ENCODE results near the gene PITX2. TPM values are rescaled to one million over a fixed set of nuclear protein-coding genes. Genes with fewer than 3 reads are reported as not detected.
A peak's percentile ranks its signal among the peaks of the same experiment; 100 is the strongest.

Gene PITX2
- total RNA-seq, 2 experiments from 2014 or later, result not detected

DNA sequence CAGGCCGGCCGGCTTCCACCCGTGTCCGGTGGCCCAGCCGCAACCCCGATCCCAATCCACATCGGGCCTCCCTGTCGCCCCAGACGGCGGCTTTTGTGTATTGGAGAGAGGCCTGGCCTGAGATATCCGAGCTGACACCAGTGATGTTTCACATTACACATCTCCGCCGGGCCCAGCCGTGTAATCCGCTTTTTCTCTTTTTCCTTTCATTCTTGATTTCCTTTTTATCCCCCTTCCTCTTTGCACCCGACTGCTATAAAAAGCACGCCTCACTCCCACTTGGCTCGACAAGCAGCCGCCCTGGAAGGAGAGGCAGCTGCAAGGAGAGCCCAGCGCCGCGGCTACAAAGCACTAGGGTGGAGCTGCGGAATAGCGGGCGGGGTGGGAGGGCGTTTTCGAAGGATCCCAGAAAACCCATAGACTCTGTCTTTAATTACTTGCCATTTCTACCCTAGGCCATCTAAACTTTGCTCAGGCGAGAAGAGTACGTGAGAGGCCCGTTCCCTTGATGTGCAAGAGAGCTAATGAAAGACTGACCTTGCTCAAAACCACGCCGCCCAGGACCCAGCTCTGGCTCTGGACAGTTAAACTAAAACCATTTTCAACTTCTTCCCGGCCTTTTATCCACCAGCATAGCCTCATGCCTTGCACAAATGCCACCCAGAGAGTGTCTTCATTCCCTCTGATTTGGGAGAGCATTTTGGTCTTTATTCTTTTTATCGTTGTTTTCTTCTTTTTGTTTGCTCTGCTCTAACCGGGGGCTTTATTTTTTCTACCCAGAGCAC is 3.2 kb downstream of the PITX2 start:
- no peak for ATAC-seq (ENCODE audit: poor library complexity)
- TF ChIP-seq, protein P1, sequence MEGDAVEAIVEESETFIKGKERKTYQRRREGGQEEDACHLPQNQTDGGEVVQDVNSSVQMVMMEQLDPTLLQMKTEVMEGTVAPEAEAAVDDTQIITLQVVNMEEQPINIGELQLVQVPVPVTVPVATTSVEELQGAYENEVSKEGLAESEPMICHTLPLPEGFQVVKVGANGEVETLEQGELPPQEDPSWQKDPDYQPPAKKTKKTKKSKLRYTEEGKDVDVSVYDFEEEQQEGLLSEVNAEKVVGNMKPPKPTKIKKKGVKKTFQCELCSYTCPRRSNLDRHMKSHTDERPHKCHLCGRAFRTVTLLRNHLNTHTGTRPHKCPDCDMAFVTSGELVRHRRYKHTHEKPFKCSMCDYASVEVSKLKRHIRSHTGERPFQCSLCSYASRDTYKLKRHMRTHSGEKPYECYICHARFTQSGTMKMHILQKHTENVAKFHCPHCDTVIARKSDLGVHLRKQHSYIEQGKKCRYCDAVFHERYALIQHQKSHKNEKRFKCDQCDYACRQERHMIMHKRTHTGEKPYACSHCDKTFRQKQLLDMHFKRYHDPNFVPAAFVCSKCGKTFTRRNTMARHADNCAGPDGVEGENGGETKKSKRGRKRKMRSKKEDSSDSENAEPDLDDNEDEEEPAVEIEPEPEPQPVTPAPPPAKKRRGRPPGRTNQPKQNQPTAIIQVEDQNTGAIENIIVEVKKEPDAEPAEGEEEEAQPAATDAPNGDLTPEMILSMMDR (IDR thresholded peaks at IDR 0.05), result no peak
- Histone ChIP-seq H3K27me3 (ENCODE audit: control insufficient read depth in 1 of 2, insufficient read depth in 2 of 2, low read length in 2 of 2) (peaks cover 91 to 98% of the 10 kb centered on the region in 2 experiments), H3K36me3 (ENCODE audit: insufficient read depth, low read length) (no peaks in the 10 kb centered on the region), H3K9me3 (ENCODE audit: control insufficient read depth in 1 of 2, insufficient read depth in 1 of 2, low read length in 2 of 2) (peaks cover 25 to 64% of the 10 kb centered on the region in 2 experiments), H3K4me1 (ENCODE audit: insufficient read depth, low read length) (peaks cover 43% of the 10 kb centered on the region), H3K27ac (ENCODE audit: low read depth in 1 of 2, low read length in 2 of 2) (no peak overlapping the region), H3K4me3 (ENCODE audit: low read length) (no peak overlapping the region)
- POLR2A ChIA-PET, result no interaction called here
- peaks cover 97% of the 10 kb centered on the region for H3K27me3 Mint-ChIP-seq
- H3K4me1 Mint-ChIP-seq (ENCODE audit: low read depth), result peaks cover 39% of the 10 kb centered on the region
- H3K27ac Mint-ChIP-seq, result no peak overlapping the region
- CTCF ChIA-PET, result no interaction called here
- no peaks in the 10 kb centered on the region for H3K36me3 Mint-ChIP-seq (ENCODE audit: low read depth)
- intact Hi-C loops (cut with DNase I, micrococcal nuclease), result no loop called here
- H3K9me3 Mint-ChIP-seq, result peaks cover 7% of the 10 kb centered on the region
- no peak for DNase-seq
- H3K4me3 Mint-ChIP-seq, result peak overlapping the region; percentile 26

DNA sequence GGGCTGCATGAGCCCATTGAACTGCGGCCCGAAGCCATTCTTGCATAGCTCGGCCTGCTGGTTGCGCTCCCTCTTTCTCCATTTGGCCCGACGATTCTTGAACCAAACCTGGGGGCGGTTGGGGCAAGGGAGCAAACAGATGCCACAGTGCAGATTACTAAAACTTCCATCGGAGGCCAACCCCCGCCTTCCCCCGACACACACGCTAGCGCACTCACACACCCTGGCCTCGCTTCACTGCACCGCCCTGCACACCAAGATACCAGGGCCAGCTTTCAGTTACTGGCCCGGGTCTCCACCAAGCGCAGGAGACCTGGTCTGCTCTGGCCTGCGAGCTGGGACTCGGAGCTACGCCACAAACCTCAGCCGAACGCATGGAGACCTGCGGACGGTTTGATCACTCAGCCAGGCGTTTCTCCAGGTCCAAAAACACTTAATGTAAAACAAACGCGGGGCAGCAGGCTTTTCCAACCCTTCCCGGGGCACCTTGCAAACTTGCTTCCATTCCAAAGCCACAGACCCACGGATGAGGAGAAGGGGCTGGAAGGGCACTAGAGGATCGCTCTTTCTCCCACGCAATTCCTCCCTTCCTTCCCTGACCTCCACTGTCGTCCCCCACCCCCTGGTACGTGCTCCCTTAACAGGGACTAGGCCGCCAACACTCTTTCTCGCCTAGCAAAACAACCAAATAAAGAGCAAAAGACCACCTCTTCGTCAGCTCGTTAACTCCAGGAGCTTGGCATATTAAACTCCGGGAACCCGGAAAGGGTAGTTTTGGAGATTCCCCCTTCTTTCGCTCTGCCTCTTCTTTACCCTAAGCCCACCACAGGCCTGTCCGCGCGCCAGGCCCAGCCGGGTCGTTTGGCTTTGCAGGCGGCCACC is 4.1 kb downstream of the PITX2 start:
- peaks cover 38% of the 10 kb centered on the region for H3K4me1 Mint-ChIP-seq (ENCODE audit: low read depth)
- Histone ChIP-seq H3K4me3 (ENCODE audit: low read length) (no peak overlapping the region), H3K27me3 (ENCODE audit: control insufficient read depth in 1 of 2, insufficient read depth in 2 of 2, low read length in 2 of 2) (peaks cover 89 to 97% of the 10 kb centered on the region in 2 experiments)

More for the DNA sequence above, 4.1 kb downstream of the PITX2 start:
- CTCF ChIA-PET, result no interaction called here
- TF ChIP-seq, protein P1 (IDR thresholded peaks at IDR 0.05), result no peak
- Mint-ChIP-seq H3K27me3 (peaks cover 96% of the 10 kb centered on the region), H3K27ac (no peak overlapping the region), H3K36me3 (ENCODE audit: low read depth) (no peaks in the 10 kb centered on the region), H3K9me3 (peaks cover 7% of the 10 kb centered on the region), H3K4me3 (no peak overlapping the region)
- peaks cover 43% of the 10 kb centered on the region for H3K4me1 ChIP-seq (ENCODE audit: insufficient read depth, low read length)
- intact Hi-C loops (cut with DNase I, micrococcal nuclease), result loop anchor here in 1 of 2 experiments (1.0 kb wide), 1 partner anchor 20 kb away; no protein-coding TSS in a partner anchor
- ATAC-seq (ENCODE audit: poor library complexity) (no peak), DNase-seq (no peak)
- POLR2A ChIA-PET, result no interaction called here
- no peak overlapping the region for H3K27ac ChIP-seq (ENCODE audit: low read depth in 1 of 2, low read length in 2 of 2)
- peaks cover 29 to 70% of the 10 kb centered on the region in 2 experiments for H3K9me3 ChIP-seq (ENCODE audit: control insufficient read depth in 1 of 2, insufficient read depth in 1 of 2, low read length in 2 of 2)
- no peaks in the 10 kb centered on the region for H3K36me3 ChIP-seq (ENCODE audit: insufficient read depth, low read length)
